HG03025 (cell line): Measurements from ENCODE around the gene HECW1.

Source experiments
- ATAC-seq: cut with Tn5 transposase; IDR thresholded peaks from one replicate; pipeline ENCODE4 v1.9.1; 2021; ENCODE audit warnings: mild to moderate bottlenecking, moderate library complexity; ENCODE audit not compliant: unreplicated experiment, low FRiP score

HECW1 gene

GRCh38 chr7:43141091-43141490, 28.6 kb downstream of the HECW1 start:
- no peak for ATAC-seq

- no peak for ATAC-seq
These were observed 30.3 kb downstream of the HECW1 start for GRCh38 chr7:43142703-43143102.

GRCh38 chr7:43143918-43144589, 31.6 kb downstream of the HECW1 start:
- ATAC-seq: no peak

- ATAC-seq: no peak
These were observed 35.8 kb downstream of the HECW1 start for GRCh38 chr7:43148161-43148731.

GRCh38 chr7:43151076-43151475, 38.6 kb downstream of the HECW1 start:
- no peak for ATAC-seq

GRCh38 chr7:43152696-43153095, 40.2 kb downstream of the HECW1 start:
- ATAC-seq: no peak

- ATAC-seq: no peak
These were observed 43.2 kb downstream of the HECW1 start for GRCh38 chr7:43155636-43156035.

- no peak for ATAC-seq
These were observed 51.4 kb downstream of the HECW1 start for GRCh38 chr7:43163885-43164284.

GRCh38 chr7:43164757-43165156, 52.3 kb downstream of the HECW1 start:
- ATAC-seq: no peak

- ATAC-seq: no peak
These were observed 54.2 kb downstream of the HECW1 start for GRCh38 chr7:43166686-43167085.

GRCh38 chr7:43169076-43169475, 56.6 kb downstream of the HECW1 start:
- no peak for ATAC-seq

GRCh38 chr7:43170571-43170970, 58.1 kb downstream of the HECW1 start:
- ATAC-seq: no peak

- no peak for ATAC-seq
These were observed 63.2 kb downstream of the HECW1 start for GRCh38 chr7:43175570-43176200.

GRCh38 chr7:43179393-43179792, 66.9 kb downstream of the HECW1 start:
- ATAC-seq: no peak

GRCh38 chr7:43192806-43193460, 80.5 kb downstream of the HECW1 start:
- ATAC-seq: no peak

- no peak for ATAC-seq
These were observed 81.4 kb downstream of the HECW1 start for GRCh38 chr7:43193893-43194292.

- ATAC-seq: no peak
These were observed 82.8 kb downstream of the HECW1 start for GRCh38 chr7:43195256-43195655.

GRCh38 chr7:43195768-43196167, 83.3 kb downstream of the HECW1 start:
- ATAC-seq: no peak

GRCh38 chr7:43196379-43196778, 83.9 kb downstream of the HECW1 start:
- ATAC-seq: no peak

- ATAC-seq: no peak
These were observed 85.6 kb downstream of the HECW1 start for GRCh38 chr7:43198016-43198415.

GRCh38 chr7:43198599-43199090, 86.2 kb downstream of the HECW1 start:
- ATAC-seq: no peak
